ENCODE measurements around the gene BRD1.

The BRD1 gene

DNA sequence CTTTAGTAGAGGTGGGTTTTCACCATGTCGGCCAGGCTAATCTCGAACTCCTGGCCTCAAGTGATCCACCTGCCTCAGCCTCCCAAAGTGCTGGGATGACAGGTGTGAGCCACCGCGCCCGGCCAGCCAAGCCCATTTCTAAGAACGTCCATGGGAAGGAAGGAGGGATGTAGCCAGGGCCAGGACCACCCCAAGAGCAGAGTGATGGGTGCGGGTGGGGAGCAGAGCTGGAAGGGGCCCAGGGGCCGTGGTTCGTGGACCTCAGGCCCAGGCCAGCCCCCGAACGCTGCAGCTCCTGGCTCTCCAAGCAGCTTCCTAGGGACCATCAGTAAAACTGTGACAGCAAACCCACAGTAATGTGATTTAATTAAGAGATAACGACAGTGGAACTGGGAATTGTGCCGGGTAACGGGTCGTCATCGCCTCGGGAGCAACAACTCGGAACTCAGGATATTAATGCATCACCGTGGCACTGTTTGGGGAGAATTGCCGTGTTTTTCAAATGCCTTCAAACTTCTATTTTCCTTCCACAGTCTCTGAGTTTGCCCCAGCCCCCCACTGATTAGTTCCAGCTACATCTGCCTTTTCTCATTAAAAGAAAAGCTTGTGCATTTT, 74.3 kb downstream of the BRD1 start:
- DNase-seq (ENCODE audit: low read depth in 2 of 2): no peak

DNA sequence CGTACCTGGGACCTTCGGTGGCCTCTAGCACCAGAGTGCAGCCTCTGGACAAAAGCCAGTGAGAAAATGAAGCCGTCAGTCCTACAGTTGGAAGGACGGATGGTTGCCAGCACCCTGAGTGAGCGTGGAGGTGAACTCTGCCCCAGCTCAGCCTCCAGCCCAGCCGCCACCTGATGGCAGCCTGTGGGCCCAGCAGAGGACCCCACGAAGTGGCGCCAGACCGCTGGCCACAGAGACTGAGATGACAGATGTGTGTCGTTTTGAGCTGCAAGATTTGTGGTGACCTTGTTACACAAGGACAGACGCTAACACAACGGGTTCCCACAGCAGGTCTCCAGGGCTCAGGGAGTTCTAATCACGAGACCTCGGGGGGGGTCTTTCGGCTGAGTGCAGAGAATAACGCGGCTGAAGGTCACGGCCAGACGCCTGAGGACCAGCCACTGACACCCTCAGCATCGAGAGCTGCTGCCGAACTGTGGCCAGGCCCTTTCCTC, 75.0 kb downstream of the BRD1 start:
- no peak for DNase-seq (ENCODE audit: low read depth in 2 of 2)

DNA sequence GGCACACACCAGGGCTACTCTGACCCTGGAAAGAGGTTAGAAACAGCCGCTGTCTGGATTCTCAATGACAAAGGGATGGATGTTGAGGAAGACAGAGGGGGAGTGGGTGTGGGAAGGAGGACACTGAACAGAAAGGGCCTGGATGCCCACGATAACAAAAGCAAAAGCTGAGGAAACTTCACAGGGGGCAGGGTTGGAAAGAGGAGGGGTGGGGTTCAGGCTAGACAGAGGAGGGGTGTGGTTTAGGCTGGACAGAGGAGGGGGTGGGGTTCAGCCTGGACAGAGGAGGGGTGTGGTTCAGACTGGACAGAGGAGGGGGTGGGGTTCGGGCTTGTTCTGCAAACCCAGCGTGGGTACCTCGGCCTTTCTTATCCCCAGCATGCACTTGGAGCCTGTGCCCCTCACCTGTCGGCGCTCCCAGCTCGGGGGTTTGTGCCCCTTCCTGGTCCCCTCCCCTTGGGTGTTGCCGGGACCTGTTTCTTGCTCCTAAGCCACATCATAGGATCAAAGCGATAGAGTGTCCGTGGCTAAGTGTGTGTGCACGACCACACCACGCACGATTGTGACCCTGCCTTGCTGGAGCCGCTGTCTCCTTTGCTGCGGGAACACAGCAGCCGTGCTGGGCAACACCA, 75.6 kb downstream of the BRD1 start:
- DNase-seq (ENCODE audit: low read depth in 2 of 2): no peak

DNA sequence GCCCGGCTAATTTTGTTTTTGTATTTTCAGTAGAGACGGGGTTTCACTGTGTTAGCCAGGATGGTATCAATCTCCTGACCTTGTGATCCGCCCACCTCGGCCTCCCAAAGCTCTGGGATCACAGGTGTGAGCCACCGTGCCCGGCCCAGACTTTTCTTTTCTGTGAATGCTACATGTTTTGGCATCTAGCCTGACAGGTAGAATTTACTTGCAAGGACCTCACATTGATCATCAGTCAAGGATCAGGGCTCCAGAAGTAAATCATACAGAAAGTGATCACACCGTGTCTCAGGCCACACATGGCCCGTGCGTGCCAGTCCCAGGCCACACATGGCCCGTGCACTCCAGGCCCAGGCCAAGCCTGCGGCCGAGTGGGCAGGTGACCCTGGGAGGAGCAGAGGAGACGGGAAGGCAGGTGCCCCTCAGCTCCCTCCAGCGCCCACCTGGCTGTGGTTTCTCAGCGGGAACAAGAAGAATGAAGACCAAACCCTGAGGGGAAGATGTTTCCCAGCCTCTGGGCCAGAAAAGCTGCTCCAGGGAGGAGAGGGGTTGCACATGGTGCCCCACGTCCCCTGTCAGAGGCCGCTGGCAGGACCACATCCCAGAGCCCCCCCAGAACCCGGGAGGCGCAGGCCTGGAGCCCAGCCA, 76.2 kb downstream of the BRD1 start:
- no peak for DNase-seq (ENCODE audit: low read depth in 2 of 2)

DNA sequence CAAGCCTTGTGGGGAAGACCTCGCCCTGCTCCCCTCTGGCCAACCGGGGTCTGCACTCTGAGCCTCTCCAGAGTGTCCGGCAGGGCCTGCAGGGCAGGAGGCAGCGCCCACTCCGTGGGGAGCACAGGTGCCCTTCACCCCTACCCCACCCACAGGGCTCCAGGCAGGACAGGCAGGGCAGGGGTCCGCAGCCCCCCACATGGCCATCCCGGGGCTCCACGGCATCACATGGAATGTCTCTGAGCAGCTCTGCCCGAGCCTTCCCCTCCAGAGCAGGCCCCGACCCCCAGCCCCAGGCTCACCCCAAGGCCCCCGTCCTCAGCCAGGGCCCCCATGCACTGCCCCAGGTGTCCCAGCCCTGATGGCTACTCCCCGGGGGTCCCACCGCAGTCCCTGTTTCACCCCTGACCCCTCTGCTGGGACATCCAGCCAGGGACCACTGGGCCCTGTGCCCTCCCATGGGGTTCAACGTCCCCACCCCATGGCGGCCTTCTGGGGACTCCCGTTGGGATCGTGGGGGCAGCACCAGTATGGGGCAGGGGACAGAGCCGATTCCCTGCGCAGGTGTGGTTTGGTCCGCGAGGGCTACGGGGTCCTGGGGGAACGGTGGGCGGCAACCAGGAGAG, 77.7 kb downstream of the BRD1 start:
- DNase-seq (ENCODE audit: low read depth in 2 of 2): no peak

DNA sequence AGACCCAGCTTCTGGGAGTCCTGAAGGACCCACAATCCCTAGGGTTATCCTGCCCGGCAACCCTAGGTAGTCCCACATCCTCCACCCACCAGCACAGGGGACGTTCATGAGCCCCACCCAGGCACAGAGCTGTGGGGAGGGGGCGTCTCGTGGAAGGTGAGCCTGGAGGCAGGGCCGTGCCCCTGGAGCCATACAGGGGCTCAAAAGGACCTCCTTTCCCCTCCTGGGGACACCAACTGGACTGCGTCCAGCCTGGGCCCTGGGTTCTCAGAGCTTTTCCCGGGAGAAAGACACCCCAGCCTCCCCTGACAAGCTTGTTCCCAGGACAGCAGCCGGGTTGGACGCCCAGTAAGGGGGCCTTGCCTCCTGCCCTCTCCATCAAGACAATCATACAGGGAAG, 78.4 kb downstream of the BRD1 start:
- no peak for DNase-seq (ENCODE audit: low read depth in 2 of 2)

DNA sequence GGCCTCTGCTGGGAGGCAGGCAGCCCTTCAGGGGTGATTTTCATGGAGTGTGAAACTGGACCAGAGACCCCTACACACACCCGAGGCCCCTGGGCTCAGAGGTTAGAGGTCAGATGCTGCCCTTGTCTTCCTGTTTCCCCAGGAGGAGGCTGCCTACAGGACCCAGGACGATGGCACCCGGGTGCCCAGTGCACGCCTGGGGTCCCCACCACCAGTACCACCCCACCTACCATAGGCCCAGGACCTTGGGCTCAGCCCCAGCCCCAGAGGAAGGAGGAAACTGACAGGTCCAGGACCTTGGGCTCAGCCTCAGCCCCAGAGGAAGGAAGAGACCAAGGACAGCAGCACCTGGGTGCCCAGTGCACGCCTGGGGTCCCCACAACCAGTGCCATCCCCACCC, 79.2 kb downstream of the BRD1 start:
- DNase-seq (ENCODE audit: low read depth in 2 of 2): no peak

DNA sequence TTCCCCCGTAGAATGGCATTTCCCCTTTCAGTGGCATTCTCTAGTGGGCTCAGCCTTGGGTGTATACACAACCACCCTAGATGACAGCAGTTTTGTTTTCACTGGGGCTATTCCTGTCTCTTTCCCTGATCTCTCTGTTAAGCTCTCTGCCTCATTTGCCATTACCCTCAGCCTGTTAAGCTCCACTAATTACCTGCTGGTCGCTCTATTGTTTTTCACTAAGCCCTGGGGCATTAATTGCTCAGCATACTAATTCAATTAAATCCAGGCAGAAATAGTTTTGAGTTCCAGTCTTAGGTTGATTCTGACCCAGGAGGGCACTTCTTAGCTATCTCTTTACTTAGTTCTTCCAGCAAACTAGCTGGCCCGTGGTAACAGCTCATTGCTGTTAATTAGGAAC, 80.0 kb downstream of the BRD1 start:
- DNase-seq (ENCODE audit: low read depth in 2 of 2): no peak

DNA sequence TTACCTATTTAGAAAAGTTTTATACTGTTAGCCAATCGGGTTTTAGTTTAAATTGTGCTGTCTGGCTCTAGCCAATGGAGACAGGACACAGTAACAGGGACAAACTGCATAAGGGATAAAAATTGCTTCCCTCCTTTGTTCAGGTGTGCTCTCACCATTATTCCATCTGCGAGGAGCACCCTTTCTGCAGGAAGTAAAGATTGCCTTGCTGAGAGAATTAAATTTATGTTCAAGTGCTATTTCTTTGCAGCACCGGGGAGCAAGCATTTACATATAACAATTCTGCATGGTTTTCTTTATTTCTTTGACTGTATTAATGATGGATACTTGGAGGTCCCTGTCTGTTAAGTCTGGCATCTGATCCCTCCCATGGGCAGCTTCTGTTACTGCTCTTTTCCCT, 80.5 kb downstream of the BRD1 start:
- DNase-seq (ENCODE audit: low read depth in 2 of 2): no peak

DNA sequence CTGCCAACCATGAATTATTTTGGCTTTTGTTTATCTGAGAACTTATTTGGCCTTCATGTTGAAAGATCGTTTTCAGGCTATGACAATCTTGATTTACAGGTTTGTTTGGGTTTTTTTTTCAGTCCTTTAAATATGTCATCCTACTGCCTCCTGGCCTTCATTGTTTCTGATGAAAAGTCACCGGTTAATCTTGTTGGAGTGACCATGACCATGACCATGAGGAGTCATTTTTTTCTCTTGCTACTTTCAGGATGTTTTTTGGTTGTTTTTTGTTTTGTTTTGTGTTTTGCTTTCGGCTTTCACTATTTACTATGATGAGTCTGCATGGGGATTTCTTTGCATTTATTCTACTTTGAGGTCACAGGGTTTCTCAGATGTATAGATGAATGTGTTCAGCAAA, 81.6 kb downstream of the BRD1 start:
- no peak for DNase-seq (ENCODE audit: low read depth in 2 of 2)

DNA sequence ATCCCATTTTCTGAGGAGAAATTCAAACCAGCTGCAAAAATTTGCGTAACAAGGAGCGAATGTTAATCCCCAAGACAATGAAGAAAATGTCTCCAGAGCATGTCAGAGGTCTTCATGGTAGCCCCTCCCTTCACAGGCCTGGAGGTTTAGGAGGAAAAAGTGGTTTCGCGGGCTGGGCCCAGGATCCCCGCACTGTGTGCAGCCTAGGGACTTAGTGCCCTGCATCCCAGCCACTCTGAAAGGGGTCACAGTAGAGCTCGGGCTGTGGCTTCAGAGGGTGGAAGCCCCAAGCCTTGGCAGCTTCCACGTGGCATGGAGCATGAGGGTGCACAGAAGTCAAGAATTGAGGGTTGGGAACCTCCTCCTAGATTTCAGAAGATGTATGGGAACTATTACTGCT, 87.4 kb downstream of the BRD1 start:
- DNase-seq (ENCODE audit: low read depth in 2 of 2): no peak

DNA sequence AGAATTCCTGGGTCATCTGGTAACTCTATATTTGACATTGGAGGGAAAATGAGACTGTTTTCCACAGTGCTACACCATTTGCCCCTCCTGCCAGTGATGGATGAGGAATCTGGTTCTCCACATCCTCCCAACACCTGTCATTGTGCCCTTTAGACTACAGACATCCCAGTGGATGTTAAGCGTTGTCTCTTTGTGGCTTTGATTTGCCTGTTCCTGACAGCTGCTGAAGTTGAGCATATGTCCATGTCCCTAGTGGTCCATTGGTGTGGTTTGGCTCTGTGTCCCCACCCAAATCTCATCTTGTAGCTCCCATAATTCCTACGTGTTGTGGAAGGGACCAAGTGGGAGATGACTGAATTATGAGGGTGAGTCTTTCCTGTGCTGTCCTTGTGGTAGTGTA, 88.5 kb downstream of the BRD1 start:
- no peak for DNase-seq (ENCODE audit: low read depth in 2 of 2)

DNA sequence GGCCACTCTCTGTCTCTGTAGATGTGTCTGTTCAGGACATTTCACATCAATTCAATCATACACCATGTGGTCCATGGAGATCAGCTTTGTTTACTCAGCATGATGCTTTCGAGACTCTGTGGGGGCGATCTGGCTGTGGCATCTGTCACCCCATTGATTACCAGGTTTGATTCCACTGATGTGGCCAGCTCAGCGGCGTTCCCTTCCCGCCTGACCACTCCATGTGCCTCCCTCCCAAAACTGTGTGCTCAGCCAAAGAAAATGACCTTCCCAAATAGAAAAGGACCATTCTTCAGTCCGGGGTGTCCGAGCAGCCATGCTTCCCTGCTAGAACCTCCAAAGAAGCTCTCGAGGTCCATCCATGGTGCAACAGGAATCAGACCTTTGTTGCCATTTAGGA, 89.1 kb downstream of the BRD1 start:
- DNase-seq (ENCODE audit: low read depth in 2 of 2): no peak

DNA sequence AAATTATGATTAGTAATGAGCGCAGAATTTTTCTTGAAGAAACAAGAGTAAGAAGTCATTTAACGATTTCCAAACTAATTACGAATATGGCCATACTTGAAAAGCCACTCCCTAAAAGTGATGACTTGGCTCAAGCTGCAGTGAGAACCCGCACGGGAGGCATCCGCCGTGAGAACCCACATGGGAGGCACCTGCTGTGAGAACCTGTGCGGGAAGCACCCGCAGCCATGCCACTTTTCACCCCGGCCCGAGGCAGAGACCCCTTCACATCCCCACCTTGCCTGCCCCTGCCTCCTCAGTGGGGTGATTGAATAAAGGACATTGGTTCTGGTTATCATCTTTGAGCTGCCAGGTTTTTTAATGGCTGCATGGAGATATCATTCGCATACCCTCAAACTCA, 89.7 kb downstream of the BRD1 start:
- no peak for DNase-seq (ENCODE audit: low read depth in 2 of 2)

DNA sequence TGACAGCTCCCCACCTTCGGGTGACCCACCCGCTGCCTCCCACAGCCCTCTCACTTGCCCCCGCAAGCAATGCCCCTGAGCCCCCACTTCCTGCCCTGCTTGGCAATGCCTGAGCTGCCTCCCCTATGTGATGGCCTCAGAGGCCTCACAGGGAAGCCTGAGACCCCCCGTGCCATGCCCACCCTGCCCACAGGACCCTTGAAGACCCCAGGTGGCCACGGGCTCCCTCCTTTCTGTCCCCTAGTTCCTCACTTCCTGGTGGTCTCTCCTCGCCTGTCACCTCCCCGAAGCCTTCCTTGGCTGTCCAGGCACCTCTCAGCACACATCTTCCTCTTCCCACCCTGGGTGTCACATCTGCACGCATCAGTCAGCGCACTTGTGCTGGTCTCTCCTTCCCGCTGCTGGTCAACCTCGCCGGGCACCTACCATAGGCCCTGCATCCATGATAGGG, 90.5 kb downstream of the BRD1 start:
- DNase-seq (ENCODE audit: low read depth in 2 of 2): no peak

DNA sequence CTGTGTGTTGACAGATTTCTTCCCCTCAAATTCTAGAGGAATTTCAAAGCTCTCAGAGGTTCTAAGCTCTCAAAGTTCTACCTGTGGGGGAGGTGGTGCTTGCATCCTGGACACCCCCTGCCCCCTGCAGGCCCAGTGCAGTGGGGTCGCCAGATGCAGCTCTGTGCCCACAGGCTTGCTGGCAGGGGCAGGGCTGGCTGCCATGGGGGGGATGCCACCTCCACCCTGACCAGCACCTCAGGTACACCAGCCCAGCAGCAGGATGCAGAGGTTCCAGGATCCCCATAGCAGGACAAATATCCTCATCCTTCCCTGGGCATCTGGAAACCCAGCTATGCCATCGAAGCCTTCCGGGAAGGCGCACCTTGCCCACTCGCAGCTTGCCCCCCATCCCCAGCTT, 91.1 kb downstream of the BRD1 start:
- DNase-seq (ENCODE audit: low read depth in 2 of 2): no peak

DNA sequence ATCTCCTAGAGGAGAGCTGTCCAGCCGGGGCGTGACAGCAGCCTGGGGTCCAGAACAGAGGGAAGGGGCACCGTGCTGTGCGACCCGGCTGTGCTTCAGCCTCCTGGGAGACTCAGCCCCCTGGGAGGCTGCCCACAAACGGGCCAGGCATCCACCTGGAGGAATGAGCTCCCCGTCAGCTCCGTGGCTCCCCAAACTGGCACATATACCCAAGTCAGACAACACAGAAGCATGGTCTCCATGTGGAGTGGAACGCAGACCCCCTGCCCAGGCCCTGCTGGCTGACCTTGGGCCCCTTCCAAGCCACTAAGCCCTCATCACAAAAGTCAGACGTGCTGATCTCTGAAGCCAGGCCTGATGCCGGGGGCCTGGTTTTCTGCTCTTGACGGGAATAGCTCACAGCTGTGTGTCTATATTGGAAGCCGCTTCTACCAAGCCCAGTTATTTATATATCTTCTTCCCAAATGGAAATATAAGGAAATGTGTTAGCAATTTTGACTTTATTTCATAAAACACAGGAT, 91.7 kb downstream of the BRD1 start:
- DNase-seq (ENCODE audit: low read depth in 2 of 2): no peak

DNA sequence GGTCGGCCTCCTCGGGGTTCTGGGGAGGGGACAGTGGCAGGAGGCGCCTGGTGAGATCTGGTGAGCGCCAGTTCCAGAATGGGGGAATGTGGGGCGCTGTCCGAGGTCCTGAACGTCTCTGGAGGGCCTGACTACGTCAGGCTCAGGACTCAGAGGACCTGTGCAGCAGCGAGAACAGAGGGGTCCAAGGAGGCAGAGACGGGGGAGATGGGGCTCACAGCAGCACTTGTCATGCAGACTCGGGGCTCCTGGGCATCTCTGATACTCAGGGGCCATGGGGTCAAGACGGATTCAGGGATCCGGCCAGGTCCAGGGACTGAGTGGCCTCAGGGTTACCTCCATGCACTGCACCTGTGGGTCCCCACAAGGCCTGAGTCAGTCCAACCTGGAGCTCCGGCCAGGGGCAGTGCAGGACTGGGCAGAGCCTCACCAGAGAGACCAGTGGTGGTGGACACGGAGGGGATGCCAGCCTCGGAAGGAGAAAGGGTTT, 92.2 kb downstream of the BRD1 start:
- DNase-seq (ENCODE audit: low read depth in 2 of 2): no peak

DNA sequence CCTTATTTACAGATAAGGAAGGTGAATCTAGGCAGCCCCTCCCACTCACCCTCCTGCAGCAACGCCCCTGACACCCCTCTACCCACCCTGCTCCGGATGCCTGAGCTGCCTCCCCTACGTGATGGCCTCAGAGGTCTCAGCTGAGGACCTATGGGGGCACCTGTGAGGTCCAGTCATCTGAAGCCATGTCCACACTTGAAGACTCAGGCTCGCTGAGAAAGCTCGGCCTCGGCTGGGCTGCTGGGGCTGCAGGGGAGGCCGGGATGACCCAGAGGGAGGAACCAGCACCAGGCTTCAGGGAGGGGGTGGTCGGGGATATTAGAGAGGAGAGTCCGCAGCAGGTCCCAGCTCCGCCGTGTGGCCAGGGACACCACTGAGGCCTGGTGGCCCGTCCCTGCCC, 92.8 kb downstream of the BRD1 start:
- no peak for DNase-seq (ENCODE audit: low read depth in 2 of 2)

DNA sequence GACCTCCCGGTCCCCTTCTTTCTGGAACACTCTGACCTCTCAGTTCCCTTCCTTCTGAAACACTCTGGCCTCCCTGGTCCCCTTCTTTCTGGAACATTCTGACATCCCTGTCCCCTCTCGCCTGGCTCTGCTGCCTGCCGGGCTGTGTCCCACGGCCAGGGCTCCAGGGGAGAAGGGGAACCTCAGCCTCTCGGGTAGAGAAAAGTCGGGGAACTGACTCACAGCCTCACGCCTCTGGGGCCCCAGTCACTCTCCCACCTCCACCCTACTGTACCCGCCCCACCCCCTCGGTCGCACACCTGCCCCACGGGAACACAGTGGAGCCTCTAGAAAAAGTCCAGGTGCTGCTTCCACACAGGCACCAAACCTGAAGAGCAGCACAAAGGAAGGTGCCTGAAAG, 93.3 kb downstream of the BRD1 start:
- DNase-seq (ENCODE audit: low read depth in 2 of 2): no peak

DNA sequence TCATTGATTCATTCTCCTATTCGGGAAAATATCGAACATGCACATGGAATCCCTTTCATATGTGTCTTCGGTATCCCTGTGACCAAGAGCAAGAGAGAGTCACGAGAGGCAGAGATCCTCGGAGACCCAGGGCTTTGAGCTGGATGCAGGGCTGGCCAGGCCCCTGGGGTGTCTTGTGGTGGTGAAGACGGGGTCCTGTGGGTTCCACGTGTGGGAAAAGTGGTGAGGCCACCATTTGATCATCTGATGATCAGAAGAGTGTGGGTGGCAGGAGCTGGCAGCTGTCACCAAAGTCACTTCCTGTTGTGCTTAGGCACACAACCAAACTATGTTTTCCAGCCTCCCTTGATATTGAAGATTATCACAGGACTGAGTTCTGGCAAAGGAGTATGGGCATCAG, 94.0 kb downstream of the BRD1 start:
- no peak for DNase-seq (ENCODE audit: low read depth in 2 of 2)

DNA sequence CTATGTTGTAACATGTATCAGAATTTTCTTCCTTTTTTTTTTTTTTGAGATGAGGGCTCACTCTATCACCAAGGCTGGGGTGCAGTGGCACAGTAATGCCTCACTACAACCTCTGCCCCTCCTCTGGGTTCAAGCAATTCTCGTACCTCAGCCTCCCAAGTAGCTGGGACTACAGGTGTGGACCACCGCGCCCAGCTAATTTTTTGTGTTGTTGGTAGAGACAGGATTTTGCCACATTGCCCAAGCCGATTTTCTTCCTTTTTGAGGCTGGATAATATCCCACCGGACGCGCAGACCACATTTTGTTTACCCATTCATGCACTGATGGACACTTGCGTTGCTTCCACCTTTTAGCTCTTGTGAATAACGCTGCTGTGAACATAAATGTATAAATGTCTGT, 97.0 kb downstream of the BRD1 start:
- DNase-seq (ENCODE audit: low read depth in 2 of 2): no peak
